PFSK-1 (cell line): Measurements from ENCODE around the gene FXN.

Source experiments
- POLR2AphosphoS5 ChIP-seq: IDR thresholded peaks from 2 replicates; pipeline ENCODE4 v1.6.1; 2012; ENCODE audit warnings: low read depth, mild to moderate bottlenecking, control low read depth, low read length, moderate library complexity
- SIN3A ChIP-seq: IDR thresholded peaks from 2 replicates; pipeline ENCODE4 v1.6.1; 2012; ENCODE audit warnings: mild to moderate bottlenecking, low read length, moderate library complexity, borderline replicate concordance; ENCODE audit not compliant: insufficient read depth
- TAF1 ChIP-seq: IDR thresholded peaks from 2 replicates; pipeline ENCODE4 v1.6.1; 2012; ENCODE audit warnings: low read length, control low read depth, borderline replicate concordance; ENCODE audit not compliant: insufficient read depth

DNA sequence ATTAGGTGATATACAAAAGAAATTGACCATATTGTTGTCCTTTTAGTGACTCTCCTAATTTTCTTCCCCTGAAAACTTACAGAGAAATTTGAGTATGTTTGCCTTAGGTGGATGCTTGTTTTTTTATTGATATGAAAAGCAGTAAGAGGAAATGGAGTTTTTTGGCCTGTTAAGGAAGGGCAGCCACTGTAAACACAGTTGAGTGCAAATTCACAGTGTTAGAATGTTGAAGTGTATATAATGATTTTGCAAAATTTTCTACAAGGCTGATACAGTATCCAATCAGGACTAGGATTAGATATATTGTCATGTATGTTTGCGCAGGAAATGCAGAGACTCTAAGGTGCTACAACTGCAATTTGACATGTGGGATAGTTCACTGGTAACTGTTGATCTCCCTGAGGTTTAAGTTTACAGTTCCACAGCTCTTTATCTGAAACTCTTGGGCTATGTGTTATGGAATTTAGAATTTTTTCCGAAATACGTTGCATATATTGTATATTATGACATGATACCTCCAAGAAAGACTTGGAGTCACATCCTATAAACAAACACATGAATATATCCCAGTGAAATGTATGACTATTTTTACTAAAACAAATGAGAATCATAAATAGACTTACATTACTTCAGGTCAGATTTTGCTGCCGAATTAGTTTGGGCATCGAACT, 62.5 kb downstream of the FXN start:
- TF ChIP-seq POLR2AphosphoS5 = no peak
- no peak for TF ChIP-seq TAF1
- TF ChIP-seq SIN3A = no peak
